ENCODE data around the gene SIGLEC11.
A peak's percentile ranks its signal among the peaks of the same experiment; 100 is the strongest.

Gene SIGLEC11

DNA sequence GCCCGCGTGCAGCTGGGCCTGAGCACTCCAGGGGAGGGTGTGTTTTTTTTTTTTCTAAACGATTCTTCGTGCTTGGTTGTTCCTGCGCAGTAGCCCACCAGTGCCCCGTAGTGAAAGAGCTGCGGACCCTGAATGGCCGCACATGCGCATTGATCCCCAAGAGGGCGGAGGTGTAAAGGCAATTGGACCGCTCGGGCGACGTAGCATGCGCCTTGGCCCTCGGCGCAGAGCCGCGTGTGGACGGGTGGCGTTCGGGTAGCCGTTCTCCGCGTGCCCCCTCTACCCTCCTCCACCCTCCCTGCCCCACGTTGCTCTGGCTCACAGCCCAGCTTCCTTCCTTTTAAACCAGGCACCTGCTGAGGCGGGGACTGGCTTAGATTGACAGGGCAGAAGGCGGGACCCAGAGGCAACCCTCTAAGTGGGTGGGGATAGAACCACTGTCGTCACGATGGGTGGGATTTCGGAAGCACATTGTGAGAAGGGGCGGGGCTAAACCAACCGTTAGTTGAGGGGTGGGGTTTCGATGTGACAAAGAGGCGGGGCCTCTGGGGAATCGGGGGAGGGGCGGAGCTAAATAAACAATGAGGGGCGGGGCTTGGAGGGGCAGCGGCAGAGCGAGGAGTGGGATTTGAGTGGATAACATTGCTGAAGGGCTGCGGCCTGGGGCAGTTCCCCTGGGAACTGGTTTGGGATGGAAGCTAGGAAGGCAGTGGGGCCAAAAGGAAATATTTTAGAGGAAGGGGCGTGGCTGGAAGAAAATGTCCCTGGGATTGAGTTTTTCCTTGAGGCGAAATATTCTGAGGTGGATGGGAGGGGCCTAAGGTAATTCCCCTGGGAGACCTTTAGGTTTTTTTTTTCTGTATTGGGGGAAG lies 31.1 kb downstream of the SIGLEC11 start (continued):
- TF ChIP-seq ZNF561 (tag by site-specific recombination; IDR thresholded peaks at IDR 0.05; ENCODE audit: borderline replicate concordance) (no peak; the same call in 1 of the 2 replicates), ZNF707 (tag by site-specific recombination; IDR thresholded peaks at IDR 0.05) (no peak), ZNF155 (tag by site-specific recombination; IDR thresholded peaks at IDR 0.05) (no peak), ZFHX2 (tag by site-specific recombination; conservative IDR thresholded peaks at IDR 0.05) (peak; percentile 37; the same call in 1 of the 2 replicates), KLF8 (tag by site-specific recombination; IDR thresholded peaks at IDR 0.05) (peak; percentile 27; the same call in 1 of the 2 replicates), PATZ1 (tag by site-specific recombination; IDR thresholded peaks at IDR 0.05) (peak; percentile 74; the same call in 1 of the 2 replicates), ZNF404 (tag by site-specific recombination; IDR thresholded peaks at IDR 0.05) (0 out of 2 replicates have a peak, but pooled peaks have one; percentile 3), ZNF660 (tag by site-specific recombination; IDR thresholded peaks at IDR 0.05) (peak; percentile 4; the same call in 1 of the 2 replicates), ZBTB49 (tag by site-specific recombination; IDR thresholded peaks at IDR 0.05; ENCODE audit: low read depth) (no peak), PRDM6 (tag by site-specific recombination; IDR thresholded peaks at IDR 0.05) (no peak; the same call in 1 of the 2 replicates), ZIC2 (tag by site-specific recombination; IDR thresholded peaks at IDR 0.05) (peak; percentile 6; the same call in 1 of the 2 replicates), ZBTB11 (tag by site-specific recombination; conservative IDR thresholded peaks at IDR 0.05; ENCODE audit: low read depth) (peak; percentile 35), ZNF596 (tag by site-specific recombination; IDR thresholded peaks at IDR 0.05) (no peak), ZSCAN23 (tag by site-specific recombination; IDR thresholded peaks at IDR 0.05) (no peak; the same call in 1 of the 2 replicates), ZBTB1 (tag by site-specific recombination; IDR thresholded peaks at IDR 0.05) (no peak), ZNF335 (tag by site-specific recombination; conservative IDR thresholded peaks at IDR 0.05) (peak; percentile 97), ZNF146 (tag by site-specific recombination; IDR thresholded peaks at IDR 0.05) (no peak), ZNF138 (tag by site-specific recombination; IDR thresholded peaks at IDR 0.05; ENCODE audit: borderline replicate concordance) (no peak), HOXD13 (CRISPR knock-in tag; IDR thresholded peaks at IDR 0.05; ENCODE audit: borderline replicate concordance) (no peak), ZNF837 (tag by site-specific recombination; IDR thresholded peaks at IDR 0.05) (no peak; the same call in 1 of the 2 replicates), ZNF521 (tag by site-specific recombination; IDR thresholded peaks at IDR 0.05) (no peak), ZNF221 (tag by site-specific recombination; IDR thresholded peaks at IDR 0.05; ENCODE audit: borderline replicate concordance) (no peak), ZNF10 (tag by site-specific recombination; IDR thresholded peaks at IDR 0.05) (peak; percentile 52; the same call in 1 of the 2 replicates), SP3 (tag by site-specific recombination; IDR thresholded peaks at IDR 0.05) (peak; percentile 82), ZNF529 (tag by site-specific recombination; IDR thresholded peaks at IDR 0.05; ENCODE audit: insufficient replicate concordance) (no peak)
- TF ChIP-seq, protein P1, sequence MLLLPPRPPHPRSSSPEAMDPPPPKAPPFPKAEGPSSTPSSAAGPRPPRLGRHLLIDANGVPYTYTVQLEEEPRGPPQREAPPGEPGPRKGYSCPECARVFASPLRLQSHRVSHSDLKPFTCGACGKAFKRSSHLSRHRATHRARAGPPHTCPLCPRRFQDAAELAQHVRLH (tag by site-specific recombination; IDR thresholded peaks at IDR 0.05) = peak; percentile 85
- TF ChIP-seq, protein P2, sequence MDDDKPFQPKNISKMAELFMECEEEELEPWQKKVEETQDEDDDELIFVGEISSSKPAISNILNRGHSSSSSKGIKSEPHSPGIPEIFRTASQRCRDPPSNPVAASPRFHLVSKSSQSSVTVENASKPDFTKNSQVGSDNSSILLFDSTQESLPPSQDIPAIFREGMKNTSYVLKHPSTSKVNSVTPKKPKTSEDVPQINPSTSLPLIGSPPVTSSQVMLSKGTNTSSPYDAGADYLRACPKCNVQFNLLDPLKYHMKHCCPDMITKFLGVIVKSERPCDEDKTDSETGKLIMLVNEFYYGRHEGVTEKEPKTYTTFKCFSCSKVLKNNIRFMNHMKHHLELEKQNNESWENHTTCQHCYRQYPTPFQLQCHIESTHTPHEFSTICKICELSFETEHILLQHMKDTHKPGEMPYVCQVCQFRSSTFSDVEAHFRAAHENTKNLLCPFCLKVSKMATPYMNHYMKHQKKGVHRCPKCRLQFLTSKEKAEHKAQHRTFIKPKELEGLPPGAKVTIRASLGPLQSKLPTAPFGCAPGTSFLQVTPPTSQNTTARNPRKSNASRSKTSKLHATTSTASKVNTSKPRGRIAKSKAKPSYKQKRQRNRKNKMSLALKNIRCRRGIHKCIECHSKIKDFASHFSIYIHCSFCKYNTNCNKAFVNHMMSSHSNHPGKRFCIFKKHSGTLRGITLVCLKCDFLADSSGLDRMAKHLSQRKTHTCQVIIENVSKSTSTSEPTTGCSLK (tag by site-specific recombination; IDR thresholded peaks at IDR 0.05) = no peak

Measured in HEK293 (cell line).